ENCODE results near the gene RGS12.

- TF ChIP-seq EZH2 (IDR thresholded peaks at IDR 0.05; ENCODE audit: borderline replicate concordance, insufficient read depth, low read depth, low read length, poor library complexity, severe bottlenecking), result no peak
- no peak for TF ChIP-seq CTCF (IDR thresholded peaks at IDR 0.05)
Observed at GRCh38 chr4:3322059-3322550, 29.3 kb downstream of the RGS12 start.

Measured in B cell (primary cell).